ENCODE results near the gene ZNF33B.
A peak's percentile ranks its signal among the peaks of the same experiment; 100 is the strongest.
"Not testable (repeated sequence)": the region's sequence is repeated elsewhere in the genome, so short reads cannot be mapped to it uniquely, and the experiment has no call there.

Gene ZNF33B

DNA sequence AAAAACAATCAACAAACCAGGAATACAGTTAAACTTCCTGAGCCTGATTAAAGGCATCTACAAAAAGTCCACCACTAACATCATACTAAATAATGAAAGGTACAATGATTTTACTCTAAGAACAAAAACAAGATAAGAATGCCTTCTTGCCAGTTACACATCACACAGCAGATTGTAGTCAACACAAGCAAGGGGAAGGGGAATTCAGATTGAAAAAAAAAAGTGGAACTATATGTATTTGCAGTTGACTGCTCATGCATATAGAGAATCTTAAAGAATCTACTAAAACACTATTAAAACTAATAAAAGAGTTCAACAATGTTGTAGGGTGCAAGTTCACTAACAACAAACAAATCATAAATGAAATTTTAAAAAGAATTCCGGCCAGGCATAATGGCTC, 28.5 kb downstream of the ZNF33B start:
- no peak for DNase-seq

DNA sequence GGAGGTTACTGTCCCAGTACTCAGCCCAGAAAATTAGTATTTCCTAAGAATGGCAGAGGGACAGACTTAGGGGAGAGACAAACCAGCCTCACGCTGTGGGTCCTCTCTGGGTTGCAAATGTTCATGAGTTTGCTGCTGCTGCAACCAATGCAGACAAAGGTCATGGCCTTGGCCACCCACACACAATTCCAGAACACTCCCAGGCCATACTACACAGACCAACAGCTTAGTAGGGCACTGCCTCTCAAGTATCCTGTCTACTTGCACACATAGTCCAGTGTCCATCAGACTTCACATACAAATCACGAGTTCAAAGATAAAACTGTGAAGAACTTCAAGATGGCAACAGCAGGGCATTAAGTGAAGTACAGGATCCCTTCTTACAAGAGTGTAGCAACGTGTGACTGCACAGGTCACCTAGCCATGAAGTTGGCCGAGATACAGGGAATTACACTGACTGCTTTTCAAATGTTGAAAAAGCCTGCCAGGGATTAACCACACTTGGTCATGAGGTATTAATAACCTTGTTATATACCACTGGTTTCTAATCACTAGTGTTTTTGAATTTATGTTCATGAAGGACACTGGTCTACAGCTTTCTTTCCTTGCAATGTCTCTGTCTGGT, 40.0 kb downstream of the ZNF33B start:
- no peak for DNase-seq

DNA sequence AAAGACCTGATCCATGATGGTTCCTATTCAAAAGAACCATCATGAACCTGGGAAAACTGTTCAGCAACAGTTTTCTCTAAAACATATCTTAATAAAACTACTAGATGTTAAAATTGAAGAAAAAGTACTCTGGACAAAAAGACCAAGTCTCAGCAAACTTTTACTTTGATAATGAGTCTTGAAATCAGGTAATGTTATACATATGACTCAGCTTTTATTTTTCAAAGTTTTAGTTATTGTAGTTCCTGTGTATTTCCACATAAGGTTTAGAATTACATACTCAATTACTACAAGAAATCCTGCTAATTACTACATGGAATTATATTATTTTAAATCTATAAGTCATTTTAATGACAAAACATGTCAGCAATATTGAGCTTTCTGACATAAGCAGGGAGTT, 42.2 kb downstream of the ZNF33B start:
- DNase-seq = no peak

DNA sequence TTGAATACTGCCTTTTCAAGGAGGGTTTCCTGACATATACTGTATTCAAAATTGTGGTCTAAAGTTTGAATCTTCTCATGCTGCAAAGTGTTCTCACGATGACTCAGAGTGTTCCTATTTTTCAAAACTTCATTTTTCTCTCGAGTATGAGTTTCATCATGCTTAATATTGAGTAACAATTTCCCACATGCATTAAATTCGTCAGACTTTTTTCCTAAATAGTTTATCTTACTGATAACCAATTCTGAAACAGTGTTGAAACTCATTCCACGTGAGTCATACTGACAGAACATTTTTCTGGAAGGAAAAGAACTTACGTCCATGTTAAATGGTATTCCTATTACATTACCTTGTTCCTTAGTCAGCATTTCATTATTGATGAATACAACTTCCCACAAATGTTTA, 44.1 kb downstream of the ZNF33B start:
- DNase-seq = no peak

GRCh38 chr10:42593284-42593683, 45.1 kb downstream of the ZNF33B start:
- no peak for DNase-seq

DNA sequence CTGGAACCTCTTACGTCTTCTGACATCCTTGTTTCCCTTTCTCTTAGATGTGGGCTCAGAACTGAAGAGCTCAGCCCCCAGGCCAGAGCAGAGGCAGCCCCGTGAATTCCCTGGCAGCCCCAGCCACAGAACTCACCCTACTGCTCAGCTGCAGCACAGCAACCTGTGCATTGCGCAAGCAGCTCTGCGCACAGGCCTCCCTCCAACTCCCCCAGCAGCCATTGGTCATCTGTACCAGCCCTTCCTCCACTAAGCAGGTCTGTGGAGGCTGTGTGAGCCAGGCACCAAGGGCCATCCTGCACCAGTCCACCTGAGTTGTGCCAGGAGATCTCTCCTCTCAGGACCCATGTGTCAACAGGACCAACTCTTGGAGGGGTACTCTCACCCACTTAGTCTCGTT, 54.5 kb downstream of the ZNF33B start:
- no peak for DNase-seq

GRCh38 chr10:42578019-42578418, 60.4 kb downstream of the ZNF33B start:
- no peak for DNase-seq

- no peak for DNase-seq
Observed at GRCh38 chr10:42576338-42576737, 62.0 kb downstream of the ZNF33B start.

DNA sequence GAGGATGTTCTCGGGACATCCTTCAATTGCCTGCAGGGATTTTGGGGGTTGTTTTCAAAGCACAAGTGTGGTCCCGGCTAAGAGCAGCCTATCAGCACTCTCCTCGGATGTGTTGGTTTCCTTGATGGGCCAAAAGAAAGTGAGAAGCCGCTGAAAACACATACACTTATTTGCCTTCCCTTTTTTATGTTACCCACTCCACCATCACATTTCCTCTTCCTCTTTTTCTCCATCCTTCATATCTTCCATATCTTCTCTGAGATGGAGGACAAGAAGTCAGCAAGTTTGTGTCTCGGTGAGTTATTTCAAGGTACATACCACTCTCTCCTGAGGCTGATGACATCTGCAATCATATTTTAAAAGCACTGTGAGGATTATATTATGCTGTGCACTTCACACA, 64.0 kb downstream of the ZNF33B start:
- DNase-seq = no peak

GRCh38 chr10:42556931-42557330, 81.4 kb downstream of the ZNF33B start:
- DNase-seq = no peak

- DNase-seq = not testable (repeated sequence)
Observed at GRCh38 chr10:42553576-42553975, 84.8 kb downstream of the ZNF33B start.

DNA sequence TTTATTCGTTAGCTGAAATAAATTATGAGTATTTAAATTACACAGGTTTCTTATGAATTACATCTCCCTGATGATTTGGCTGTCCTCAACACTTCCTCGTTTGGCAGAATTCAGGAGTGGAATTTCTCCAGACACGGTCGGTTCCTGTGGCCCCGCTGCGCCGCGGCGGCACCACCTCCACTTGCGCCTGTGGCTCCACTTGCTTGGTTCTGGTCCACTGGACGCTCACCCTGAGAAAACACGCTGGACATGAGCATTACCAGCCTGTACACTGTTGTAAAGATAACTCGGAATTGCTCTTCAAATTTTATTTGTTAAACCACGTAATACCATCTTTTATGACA, 85.3 kb downstream of the ZNF33B start:
- no peak for DNase-seq

GRCh38 chr10:42552188-42553063, 85.9 kb downstream of the ZNF33B start:
- peak; percentile 94 to 96 for DNase-seq

DNA sequence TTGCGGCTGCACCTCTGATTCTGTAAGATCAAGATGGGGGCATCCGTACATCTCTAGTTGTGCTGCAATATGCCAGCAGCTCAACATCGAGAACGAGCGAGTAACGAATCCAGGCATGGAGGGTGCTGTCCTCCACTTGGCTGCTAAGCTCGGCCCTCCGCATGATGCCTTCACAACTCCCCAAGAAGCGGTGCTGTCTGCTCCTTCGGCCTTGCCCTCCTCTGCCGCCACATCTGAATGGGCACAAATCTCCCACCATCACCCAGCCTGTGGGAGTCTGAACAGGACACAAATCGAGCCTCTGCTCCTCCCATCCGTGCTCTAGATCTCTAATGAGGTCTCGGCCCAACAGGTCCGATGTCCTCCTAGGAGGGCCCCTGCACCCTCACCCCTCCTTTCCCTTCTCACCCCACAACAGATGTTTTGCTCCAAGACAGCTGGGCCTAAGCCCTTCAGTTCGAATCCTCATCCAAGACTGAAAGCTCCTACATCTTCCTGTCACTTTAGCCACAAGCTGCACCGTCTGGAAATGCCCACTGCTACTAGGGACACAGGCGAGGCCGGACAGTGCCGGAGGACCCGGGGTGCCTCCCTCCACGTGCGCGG, 86.7 kb downstream of the ZNF33B start:
- DNase-seq = no peak

DNA sequence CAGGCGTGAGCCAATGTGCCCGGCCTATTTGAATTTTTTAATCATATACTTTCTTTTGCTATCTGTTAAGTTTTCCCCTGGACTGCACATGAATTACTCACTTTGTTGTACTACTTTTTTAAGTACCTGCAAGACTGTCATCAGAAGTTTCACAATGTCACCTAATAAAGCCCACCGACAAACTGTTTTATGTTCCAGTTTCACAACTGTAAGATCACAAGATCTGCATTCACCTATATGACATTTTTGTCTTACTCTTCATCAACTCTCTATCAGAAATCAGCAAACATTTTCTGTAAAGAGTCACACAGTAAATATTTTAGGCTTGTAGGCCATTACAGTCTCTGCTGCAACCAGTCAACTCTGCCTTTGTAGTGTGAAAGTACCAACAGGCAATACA, 88.5 kb downstream of the ZNF33B start:
- DNase-seq = no peak

DNA sequence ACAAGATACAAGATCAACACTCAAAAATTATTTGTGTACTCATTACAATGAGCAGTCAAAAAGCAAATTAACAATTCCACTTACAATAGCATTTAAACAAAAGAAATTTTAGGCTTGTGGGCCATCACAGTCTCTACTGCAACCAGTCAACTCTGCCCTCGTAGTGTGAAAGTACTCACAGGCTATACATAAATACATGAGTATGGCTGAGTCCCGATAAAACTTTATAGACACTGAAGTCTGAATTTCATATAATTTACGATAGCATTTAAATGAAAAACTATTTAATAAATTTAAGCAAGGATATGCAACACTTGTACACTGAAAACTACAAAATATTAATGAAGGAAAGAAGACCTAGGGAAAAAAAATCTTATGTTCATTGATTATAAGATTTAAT, 90.1 kb downstream of the ZNF33B start:
- no peak for DNase-seq

GRCh38 chr10:42544945-42545344, 93.4 kb downstream of the ZNF33B start:
- DNase-seq = no peak

- no peak for DNase-seq
Observed at GRCh38 chr10:42543840-42544372, 94.5 kb downstream of the ZNF33B start.
